ENCODE data around the gene PDZK1IP1.

DNA sequence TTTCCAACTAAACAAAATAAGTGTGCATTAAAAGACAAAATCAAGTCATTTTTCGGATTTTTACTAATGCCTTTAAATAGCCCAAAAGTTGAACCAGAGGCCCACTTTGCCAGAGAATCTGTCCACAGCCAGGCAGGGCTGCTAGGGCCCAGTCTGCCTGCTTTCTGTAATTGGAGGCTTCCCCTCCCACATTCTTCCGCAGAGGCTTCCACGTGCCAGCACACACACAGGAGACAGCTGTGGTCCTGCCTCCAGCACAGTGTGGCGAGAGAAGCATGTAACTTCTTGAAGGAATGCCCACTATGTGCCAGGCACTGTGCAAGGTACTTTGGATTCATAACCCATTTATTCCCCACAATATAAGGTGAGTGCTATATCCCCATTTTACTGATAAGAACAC lies 11.3 kb upstream of the PDZK1IP1 start:
- TF ChIP-seq, protein P1, sequence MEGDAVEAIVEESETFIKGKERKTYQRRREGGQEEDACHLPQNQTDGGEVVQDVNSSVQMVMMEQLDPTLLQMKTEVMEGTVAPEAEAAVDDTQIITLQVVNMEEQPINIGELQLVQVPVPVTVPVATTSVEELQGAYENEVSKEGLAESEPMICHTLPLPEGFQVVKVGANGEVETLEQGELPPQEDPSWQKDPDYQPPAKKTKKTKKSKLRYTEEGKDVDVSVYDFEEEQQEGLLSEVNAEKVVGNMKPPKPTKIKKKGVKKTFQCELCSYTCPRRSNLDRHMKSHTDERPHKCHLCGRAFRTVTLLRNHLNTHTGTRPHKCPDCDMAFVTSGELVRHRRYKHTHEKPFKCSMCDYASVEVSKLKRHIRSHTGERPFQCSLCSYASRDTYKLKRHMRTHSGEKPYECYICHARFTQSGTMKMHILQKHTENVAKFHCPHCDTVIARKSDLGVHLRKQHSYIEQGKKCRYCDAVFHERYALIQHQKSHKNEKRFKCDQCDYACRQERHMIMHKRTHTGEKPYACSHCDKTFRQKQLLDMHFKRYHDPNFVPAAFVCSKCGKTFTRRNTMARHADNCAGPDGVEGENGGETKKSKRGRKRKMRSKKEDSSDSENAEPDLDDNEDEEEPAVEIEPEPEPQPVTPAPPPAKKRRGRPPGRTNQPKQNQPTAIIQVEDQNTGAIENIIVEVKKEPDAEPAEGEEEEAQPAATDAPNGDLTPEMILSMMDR (IDR thresholded peaks at IDR 0.05; ENCODE audit: poor library complexity, severe bottlenecking) = no peak
- no peak for TF ChIP-seq RAD21 (conservative IDR thresholded peaks at IDR 0.05)
- no peak for TF ChIP-seq TAF1 (IDR thresholded peaks at IDR 0.05; ENCODE audit: low read depth)
- no peak for TF ChIP-seq POLR2AphosphoS5 (IDR thresholded peaks at IDR 0.05)
- no peak for TF ChIP-seq EZH2 (IDR thresholded peaks at IDR 0.05; ENCODE audit: borderline replicate concordance, insufficient read depth, low read length, poor library complexity, severe bottlenecking)

All from neural cell (in vitro differentiated cells).